HG02642 (cell line): Measurements from ENCODE around the gene KCNIP4.

ENCODE experiments used
- ATAC-seq: cut with Tn5 transposase; IDR thresholded peaks from one replicate; pipeline ENCODE4 v1.9.1; 2021; ENCODE audit warnings: mild to moderate bottlenecking; ENCODE audit not compliant: unreplicated experiment, poor library complexity

Gene KCNIP4

DNA sequence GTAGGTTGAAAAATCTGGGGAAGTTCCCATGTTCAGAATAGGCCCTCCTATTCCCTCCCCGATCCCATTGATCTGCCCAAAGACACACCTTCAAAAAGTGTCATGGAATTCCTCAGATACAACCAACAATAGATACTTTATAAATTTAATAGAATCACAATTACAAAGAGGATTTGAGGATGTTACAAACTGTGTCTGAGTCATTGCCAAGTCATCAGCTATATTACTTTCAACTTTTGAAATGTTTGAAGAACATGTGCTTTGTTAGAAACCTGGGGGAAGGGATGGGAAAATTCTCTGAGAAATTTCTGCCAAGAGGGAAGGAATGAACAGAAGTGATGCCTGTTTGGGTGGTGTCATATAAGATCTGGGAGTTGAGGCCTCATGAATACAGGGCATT, 46.7 kb downstream of the KCNIP4 start:
- no peak for ATAC-seq

DNA sequence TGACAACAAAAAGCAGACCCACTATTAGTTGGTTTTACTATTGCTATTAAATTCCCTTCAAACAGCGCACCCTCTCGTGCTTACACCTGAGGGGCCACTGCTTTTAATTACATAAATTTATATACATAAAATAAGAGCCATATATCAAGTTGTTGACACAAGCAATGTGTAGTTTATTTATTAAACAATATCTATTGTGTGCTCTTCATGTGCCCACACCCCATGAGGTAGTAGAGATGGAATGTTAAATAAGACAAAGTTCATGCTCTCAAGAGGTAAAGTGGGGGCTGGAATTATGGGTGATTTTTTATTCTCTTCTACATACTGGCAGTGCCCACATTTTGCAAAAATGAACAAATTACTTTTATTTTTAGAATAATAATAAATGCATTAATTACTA, 47.3 kb downstream of the KCNIP4 start:
- ATAC-seq, result no peak

DNA sequence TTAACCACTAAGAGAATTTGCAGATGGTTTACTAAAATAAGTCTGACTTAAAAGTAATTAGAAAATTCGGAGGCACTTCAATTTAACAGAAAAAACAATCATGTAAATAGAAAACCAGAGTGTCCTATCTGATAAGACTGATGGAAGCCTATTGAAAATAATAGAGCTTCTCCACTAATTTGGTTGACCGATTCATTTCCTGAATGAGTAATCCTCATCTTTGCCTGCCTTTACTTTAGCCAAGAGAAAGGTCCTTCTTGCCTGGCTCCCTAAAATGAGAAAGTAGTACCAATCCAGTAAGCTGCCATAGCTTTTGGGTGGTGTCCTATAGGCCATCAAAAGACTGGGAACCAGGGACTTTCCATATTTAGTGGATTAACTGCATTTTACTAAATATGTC, 48.4 kb downstream of the KCNIP4 start:
- ATAC-seq, result no peak

DNA sequence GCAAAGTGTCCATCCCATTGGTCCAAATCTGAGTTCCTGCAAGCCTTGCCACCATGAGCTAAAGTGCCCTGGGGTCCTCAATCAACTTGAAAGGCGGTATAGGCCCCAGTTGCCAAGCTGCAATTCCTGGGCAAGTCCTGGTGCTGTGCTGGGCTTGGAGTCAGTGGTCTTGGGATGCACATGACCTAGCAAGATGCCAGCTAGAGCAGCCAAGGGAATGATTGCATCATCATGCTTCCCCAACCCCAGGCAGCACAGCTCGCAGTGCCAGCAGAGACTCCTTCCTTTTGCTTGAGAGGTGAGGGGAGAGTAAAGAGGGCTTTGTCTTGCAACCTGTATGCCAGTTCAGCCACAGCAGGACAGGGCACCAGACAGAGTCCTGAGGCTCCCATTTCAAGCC, 50.5 kb downstream of the KCNIP4 start:
- ATAC-seq, result no peak

DNA sequence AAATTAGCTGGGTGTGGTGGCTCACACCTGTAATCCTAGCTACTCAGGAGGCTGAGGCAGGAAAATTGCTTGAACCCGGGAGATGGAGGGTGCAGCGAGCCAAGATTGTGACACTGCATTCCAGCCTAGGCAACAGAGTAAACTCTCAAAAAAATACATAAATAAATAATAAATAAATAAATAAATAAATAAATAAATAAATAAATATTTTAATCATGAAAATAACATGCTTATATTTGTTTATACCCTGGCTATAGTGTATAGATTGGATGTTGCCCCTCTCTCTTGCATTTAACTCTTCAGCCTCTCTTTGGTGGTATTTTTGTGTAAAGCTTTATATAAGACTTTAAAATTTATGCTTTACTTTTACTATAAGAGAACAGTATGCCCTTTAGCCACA, 51.8 kb downstream of the KCNIP4 start:
- no peak for ATAC-seq

DNA sequence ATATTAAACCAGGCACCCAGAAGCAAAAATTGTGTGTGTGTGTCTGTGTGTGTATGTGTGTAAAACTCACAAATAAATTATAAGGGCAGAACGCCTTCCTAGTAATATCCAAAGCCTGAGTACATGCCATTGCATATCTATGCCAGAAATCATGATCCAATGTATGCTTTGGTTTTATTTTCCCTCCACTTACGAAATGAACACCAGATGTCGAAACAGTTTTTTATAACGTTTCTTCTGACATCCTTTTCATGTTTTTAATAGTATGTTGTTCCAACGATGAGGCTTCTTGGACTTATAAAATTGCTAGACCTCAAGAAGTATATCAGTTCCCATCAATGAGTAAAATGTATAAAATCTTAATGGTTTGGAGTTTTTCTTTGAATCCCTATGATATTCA, 55.4 kb downstream of the KCNIP4 start:
- ATAC-seq, result no peak

DNA sequence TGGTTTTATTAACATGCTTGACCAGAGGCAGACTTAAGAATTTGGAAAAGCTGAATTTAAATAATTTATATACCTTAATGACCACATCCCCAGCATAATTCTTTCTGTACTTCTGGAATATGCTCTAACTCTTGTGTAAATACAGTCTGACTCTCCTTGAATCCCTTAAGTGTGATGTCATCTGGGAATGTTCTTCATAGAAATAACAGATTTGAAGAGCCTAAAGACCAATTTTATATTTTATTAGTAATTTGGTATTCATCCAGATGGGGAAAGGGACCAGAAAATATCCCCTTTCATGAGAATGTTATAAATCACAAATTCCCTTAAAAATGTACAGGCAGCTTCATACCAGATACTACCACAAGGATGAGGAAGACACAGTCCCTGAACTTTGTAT, 58.3 kb downstream of the KCNIP4 start:
- no peak for ATAC-seq

DNA sequence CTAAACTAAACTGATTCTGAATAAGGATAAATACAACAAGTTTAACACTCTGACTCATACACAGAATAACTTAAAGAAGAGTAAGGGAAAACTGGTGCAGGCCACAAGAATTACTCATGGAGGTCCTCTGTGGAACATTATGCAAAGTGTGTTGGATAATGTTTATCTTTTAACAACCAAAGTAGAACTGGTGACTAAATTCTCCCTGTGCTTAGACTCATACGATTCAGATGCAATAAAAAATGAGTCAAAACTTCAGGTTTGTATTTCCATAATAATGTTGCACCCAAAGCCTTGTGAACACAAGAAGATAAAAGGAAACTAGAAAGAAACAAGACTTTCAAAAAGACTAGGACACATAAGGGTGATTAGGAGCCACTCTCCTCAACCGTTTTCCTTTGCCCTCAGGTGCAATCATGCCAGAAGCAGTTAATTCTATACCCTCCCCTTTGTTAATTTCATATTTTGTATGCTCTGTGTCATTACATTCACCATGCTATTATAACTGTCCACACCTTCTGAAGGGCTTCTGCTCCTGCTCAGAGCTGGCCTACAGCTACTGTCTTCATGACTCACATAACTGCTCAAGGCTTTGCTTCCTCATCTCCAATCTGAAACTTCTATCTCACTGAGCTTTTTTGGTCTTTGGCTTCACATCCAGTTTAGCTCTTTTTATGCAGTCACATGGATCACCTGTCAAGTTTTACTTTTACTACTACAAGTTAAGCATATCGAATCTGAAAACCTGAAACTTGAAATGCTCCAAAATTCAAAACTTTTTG, 60.2 kb downstream of the KCNIP4 start:
- peak; percentile 78 for ATAC-seq

DNA sequence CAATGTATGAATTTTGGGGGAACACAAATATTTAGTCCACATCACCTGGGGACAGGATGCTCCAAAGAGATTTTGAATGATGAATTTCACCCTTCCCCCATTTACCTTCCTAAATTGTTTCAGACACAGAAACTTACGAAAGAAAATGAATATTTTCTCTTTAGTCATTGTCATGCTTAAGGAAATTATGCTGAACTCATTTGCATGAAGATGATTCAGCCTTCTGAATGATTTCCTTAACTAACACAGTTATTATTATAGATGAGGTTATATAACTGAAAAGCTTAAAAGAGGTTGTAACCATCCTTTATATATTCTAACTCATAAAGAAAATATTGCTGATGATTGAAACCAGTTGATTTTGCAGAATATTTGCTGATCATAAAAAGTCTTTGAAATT, 61.1 kb downstream of the KCNIP4 start:
- no peak for ATAC-seq

DNA sequence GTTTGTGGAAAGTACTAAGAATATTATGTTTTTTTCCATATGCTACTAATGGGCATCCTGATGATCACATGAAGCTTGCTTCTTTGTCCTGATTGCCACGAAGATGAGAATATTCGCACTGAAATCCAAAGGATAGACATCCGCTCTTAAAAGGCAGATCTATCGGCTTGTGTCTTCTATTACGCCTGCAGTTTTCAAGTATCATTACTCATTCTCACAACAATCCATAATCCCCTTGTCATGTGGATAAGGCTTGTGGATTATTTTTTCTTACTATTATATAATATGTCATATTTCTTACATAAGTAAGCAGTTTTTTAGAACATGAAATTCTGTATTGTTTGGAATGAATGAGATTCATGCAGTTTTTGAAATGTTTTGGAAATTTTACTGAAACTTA, 62.8 kb downstream of the KCNIP4 start:
- no peak for ATAC-seq

DNA sequence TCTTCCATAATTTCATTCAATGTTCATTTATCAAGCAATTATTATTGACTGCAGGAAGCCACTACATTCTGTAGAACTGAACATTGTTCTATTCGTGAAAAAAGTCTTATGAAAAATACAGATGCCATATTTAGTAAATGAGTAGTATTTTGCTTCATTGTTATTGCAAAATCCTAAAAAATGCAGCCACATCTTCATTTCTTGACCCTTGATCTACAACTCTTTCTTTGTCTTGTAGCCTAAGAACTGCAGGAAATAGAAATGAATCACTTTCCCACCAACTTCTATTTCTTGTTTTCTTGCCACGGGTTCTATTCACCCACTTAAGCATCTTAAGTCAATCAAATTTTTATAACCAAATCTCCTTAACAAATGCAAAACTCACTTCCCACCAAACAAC, 63.3 kb downstream of the KCNIP4 start:
- no peak for ATAC-seq

DNA sequence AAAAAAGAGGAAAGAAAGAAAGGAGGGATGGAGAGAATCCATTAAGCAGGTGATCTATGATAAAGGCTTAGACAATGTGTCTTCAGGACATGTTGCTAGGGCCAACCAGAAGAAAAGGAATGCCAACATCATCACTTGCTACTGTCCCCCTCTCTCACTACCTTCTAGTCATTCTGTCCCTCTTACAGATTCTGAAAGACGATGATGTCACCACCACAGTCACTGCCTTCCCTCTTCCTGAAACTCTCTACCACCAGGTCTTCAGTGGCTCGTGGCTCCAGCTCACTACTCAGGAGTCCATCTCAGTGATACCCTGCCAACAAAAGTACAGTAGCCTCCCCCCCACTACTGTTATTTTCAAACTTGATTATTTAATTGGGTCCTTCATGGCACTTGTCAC, 64.0 kb downstream of the KCNIP4 start:
- ATAC-seq, result no peak

DNA sequence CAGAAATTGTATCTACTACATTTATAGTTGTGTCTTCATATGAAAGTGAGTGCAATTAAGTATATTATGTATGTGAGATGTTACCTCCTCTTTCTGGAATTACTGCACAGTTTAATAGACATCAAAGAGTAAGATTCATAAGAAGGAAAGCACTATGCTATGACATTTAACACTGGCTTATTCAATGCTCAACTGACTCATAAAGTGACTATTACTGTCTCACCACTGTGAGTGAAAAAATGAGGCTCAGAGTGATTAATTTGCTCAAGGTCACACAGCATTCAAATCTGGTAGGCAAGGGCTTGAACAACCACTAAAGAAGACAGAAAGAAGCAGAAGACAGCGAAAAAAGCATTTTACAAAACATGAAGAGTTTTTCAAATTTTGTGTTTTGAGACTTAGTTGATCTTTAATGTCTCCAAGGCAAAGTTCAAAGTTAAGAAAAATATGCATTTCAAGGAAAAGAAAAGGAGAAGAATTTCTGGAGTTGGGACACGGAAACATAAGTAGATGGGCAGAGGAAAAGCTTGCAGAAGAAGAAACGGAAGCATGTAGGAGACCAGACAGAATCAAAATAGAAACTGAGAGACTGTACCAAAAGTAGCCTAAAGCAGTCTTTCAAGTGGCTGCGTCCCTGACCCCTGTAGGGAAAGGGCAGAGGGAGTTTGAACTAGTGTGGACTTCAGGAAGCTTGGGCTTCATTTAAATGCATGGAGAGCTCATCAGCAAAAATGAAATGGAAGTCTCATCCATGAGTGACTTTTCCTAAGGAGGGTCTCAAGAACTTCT, 66.3 kb downstream of the KCNIP4 start:
- no peak for ATAC-seq

DNA sequence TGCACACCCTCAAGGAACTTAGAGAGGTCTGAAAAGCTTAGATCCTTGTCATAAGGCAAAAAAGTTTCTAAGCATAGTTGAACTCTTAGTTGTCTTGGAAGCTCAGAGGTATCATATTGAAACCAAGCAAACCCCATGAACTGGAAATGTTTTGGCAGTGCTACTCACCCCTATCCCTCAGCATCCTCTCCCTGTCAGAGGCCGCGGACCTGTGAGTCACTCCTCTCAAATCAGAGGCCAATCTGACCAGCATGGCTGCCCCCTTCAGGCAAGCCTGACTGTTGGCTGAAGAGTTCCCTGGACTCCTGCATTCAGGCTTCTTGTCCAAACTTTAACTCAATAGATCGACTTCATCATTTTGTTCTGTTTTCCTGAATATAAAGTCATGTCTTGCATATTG, 69.4 kb downstream of the KCNIP4 start:
- no peak for ATAC-seq

DNA sequence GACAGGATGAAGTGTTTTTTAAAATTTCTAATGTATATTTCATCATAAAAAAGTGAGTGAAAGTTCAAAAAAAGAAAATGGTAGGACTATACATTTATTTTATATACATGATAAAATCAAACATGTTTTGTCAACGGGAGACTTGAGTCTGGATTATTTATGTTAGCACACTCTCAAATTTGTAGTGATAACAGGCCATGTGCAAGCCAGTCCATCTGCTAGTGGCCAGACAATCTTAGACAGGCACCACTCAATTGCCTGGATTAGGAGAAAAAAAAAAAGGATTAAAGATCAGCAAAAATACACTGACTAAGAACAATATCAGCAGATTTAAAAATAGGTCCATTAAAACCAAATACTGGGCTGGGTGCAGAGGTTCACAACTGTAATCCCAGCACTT, 71.9 kb downstream of the KCNIP4 start:
- ATAC-seq, result no peak

DNA sequence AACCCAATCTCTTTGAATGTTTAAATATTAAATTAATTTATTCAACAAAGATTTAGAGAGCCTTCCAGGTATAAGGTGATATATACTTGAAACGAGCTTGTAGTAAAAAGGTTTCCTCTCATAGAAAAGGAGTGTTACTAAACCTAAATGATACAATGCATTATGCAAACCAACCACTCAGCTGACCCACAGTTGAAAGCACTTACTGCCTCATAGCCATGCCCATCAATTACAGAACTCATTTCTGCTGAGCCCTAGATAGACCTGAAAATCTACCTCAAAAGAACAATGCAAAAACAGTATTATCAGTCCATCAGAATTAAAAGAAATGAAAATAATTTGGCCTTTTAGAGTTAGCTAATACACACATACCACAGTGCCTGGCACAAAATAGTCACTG, 75.4 kb downstream of the KCNIP4 start:
- ATAC-seq, result no peak

DNA sequence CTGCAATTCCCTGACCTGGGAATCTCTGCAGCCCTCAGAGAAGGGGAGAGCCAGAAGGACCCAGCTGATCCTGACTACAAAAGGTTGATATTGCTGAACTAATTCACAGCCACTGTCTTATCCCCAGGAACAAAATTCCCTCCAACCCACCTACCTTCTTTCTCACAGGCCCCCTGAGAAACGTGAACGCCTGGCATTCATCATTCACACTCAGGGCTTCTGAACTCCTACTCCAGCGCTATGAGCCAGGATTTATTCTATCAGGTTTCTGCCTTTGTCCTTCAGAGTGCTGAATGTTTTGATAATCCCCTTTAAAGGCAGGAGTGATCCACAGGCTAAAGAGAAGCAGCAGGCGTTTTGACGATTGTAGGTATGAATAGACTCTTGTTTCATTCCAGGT, 76.5 kb downstream of the KCNIP4 start:
- no peak for ATAC-seq

DNA sequence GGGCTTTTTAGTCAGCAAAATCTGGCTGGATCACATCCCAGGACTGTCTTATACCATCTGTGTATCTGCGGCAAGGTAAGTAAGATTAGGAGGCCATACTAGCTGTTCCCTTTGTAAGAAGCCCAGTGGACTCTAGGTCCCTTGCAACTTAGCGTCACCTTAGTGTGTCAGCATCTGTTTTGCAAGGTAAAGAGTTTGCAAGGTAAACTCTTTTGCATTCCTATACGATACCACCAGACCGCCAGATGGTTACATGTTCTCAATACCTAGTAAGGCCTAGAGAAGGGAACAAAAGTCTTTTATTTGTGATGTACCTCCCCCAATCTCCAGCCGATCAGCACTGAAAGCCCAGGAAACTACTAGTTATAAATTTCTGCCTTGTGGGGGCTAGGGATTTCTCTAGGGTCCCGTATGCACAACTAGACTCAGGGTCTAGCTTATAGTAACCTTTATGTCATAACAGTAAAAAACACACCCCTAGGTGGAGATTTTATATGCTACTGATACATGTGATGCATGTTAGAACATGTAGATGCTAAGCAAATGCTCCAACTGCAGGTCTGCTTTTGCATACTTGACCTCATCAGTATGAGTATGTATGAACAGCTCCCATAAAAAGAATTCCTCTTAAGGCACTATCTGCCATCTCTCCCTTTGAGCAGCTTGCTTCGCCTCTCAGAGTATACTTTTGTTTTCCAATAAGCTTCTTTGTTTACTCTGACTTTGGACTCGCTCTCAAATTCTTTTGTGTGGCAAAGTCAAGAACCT, 78.4 kb downstream of the KCNIP4 start:
- no peak for ATAC-seq

DNA sequence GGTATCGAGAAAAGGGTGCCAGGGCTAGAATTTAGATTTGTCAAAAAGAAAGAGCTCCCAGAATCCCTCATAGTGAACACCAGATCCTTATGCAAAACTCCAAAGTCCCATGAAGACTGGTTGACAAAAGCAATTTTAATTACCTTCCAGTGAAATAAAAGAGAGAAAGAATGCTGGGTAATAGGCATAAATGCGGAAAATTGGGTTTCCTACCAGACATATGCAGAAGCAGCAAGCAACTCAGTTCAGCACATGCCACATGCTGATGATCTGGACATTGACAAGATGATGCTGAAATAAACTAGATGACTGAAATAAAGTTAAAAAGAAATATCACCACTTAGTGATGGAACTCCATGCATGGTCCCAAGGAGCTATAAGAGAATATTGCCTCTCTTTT, 83.9 kb downstream of the KCNIP4 start:
- no peak for ATAC-seq

DNA sequence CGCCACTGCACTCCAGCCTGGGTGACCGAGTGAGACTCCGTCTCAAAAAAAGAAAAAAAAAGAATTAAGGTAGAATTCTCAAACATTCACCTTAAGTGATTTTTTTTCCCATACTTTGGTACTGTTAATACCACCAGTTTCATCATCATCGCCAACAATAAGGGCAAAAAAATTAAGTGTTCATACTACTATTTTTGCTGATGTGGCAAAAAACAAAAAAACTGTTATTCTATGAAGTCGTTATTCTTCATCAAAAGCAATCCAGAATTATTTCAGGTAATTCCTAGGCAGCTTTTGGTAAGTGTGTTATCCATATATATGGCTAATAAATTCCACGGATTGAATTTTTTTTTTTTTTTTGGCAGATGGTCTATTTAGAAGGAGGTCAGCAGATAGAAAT, 85.7 kb downstream of the KCNIP4 start:
- no peak for ATAC-seq

DNA sequence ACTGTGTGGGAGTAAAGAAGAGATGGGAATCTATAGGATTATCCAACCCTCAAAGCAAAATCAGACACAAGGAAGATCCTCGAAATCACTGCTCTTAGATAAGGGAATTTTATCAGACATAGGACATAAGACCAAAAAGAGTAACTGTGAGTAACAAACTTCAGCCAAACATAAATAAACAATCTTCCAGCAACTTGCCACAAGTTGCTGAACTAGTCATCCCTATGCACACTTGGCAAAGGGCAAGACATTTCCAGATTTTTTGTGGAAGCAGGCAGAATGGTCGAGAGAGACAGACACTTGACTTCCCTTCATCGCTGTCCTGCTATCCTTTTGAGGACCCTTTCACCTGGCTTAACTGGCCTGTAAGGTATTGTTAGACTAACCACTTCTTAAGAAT, 89.6 kb downstream of the KCNIP4 start:
- ATAC-seq, result no peak
